ENCODE data around the gene MAGI2. TPM values are rescaled to one million over a fixed set of nuclear protein-coding genes. Genes with fewer than 3 reads are reported as not detected.

MAGI2 gene
- total RNA-seq, 2 experiments from 2014 or later: 0.03 to 0.17 TPM

DNA sequence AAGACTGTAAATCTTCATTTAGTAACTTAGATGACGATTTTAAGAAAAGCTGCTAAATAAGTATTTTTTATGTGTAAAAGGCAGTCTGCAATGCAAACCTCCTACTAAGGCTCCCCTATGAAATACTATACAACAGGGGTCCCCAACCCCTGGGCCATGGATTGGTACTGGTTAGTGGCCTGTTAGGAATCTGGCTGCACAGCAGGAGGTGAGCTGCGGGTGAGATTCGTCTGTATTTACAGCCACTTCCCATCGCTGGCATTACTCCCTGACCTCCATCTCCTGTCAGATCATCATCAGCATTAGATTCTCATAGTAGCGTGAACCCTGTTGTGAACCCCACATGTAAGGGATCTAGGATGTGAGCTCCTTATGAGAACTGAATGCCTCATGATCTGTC lies 580.4 kb downstream of the MAGI2 start:
- no peak overlapping the region for H2AFZ ChIP-seq (ENCODE audit: low read length)
- no peaks in the 10 kb centered on the region for H3K79me2 ChIP-seq (ENCODE audit: insufficient read depth, low read depth, low read length)
- H4K20me1 ChIP-seq (ENCODE audit: insufficient read depth, low read length): no peaks in the 10 kb centered on the region
- TF ChIP-seq, protein P1, sequence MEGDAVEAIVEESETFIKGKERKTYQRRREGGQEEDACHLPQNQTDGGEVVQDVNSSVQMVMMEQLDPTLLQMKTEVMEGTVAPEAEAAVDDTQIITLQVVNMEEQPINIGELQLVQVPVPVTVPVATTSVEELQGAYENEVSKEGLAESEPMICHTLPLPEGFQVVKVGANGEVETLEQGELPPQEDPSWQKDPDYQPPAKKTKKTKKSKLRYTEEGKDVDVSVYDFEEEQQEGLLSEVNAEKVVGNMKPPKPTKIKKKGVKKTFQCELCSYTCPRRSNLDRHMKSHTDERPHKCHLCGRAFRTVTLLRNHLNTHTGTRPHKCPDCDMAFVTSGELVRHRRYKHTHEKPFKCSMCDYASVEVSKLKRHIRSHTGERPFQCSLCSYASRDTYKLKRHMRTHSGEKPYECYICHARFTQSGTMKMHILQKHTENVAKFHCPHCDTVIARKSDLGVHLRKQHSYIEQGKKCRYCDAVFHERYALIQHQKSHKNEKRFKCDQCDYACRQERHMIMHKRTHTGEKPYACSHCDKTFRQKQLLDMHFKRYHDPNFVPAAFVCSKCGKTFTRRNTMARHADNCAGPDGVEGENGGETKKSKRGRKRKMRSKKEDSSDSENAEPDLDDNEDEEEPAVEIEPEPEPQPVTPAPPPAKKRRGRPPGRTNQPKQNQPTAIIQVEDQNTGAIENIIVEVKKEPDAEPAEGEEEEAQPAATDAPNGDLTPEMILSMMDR (conservative IDR thresholded peaks at IDR 0.05; ENCODE audit: low read length): no peak
- TF ChIP-seq EZH2phosphoT487 (IDR thresholded peaks at IDR 0.05; ENCODE audit: borderline replicate concordance, low read depth, low read length): no peak
- no peaks in the 10 kb centered on the region for H3K9me2 ChIP-seq (ENCODE audit: insufficient read depth, low read length)
- no TSS peak for BruUV-seq (replicated peaks)
- no peak for DNase-seq (ENCODE audit: low spot score)
- no peak overlapping the region for H3K27ac ChIP-seq (ENCODE audit: low read depth, low read length, poor library complexity, severe bottlenecking)
- ChIA-PET CTCF (ENCODE audit: unreplicated experiment) (no interaction called here), POLR2A (no interaction called here)
- H3K36me3 ChIP-seq (ENCODE audit: insufficient read depth, low read length): no peaks in the 10 kb centered on the region
- no peaks in the 10 kb centered on the region for H3K4me1 ChIP-seq (ENCODE audit: insufficient read depth, low read length, poor library complexity, severe bottlenecking)
- no peaks in the 10 kb centered on the region for H3K9me3 ChIP-seq (ENCODE audit: low read length)
- H3K4me3 ChIP-seq (ENCODE audit: low read depth, low read length, poor library complexity, severe bottlenecking): no peak overlapping the region
- no peak overlapping the region for H3K4me2 ChIP-seq (ENCODE audit: low read length)
- intact Hi-C loops (cut with micrococcal nuclease; ENCODE audit: unreplicated experiment): no loop called here

DNA sequence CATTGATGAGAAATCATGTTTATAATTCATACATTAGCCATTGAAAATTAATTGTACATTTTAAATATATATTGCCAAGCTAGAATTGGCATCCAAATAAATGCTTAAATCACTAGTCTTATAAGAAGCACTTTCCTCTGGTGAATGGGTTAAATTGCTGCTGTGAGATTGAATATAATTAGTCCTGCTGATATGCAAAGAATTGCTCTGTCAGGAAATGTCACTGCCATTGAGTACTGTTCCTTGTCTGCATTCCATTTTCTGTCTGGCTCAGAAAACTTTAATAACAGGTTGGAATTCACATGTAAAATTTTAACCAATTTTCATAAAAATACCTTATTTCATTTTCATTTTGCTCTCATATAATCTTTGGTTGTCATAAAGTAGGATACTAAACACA lies 589.1 kb downstream of the MAGI2 start:
- Histone ChIP-seq H4K20me1 (ENCODE audit: insufficient read depth, low read length) (no peaks in the 10 kb centered on the region), H3K4me3 (ENCODE audit: low read depth, low read length, poor library complexity, severe bottlenecking) (no peak overlapping the region), H3K9me2 (ENCODE audit: insufficient read depth, low read length) (no peaks in the 10 kb centered on the region), H3K4me2 (ENCODE audit: low read length) (no peak overlapping the region), H2AFZ (ENCODE audit: low read length) (no peak overlapping the region; the same call in 1 of the 2 replicates), H3K9me3 (ENCODE audit: low read length) (no peaks in the 10 kb centered on the region), H3K36me3 (ENCODE audit: insufficient read depth, low read length) (no peaks in the 10 kb centered on the region), H3K27ac (ENCODE audit: low read depth, low read length, poor library complexity, severe bottlenecking) (no peak overlapping the region), H3K79me2 (ENCODE audit: insufficient read depth, low read depth, low read length) (no peaks in the 10 kb centered on the region), H3K4me1 (ENCODE audit: insufficient read depth, low read length, poor library complexity, severe bottlenecking) (no peaks in the 10 kb centered on the region)
- POLR2A ChIA-PET: no interaction called here
- BruUV-seq (replicated peaks): no TSS peak
- CTCF ChIA-PET (ENCODE audit: unreplicated experiment): no interaction called here
- TF ChIP-seq, protein P1 (conservative IDR thresholded peaks at IDR 0.05; ENCODE audit: low read length): no peak
- TF ChIP-seq EZH2phosphoT487 (IDR thresholded peaks at IDR 0.05; ENCODE audit: borderline replicate concordance, low read depth, low read length): no peak
- DNase-seq (ENCODE audit: low spot score): no peak
- intact Hi-C loops (cut with micrococcal nuclease; ENCODE audit: unreplicated experiment): no loop called here

DNA sequence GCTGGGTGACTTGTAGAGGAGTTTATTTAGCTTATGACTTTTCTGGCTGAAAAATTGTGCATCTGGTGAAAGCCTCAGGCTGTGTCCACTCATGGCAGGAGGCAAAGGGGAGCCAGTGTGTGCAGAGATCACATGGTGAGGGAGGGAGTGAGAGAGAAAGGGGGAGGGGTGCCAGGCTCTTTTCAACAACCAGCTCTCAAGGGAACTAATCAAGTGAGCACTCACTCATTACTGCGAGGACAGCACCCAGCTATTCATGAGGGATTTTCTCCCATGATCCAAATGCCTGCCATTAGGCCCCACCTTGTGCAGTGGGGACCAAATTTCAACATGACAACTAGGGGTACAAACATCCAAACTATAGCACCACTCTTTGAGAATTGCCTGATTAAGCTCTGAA lies 590.2 kb downstream of the MAGI2 start:
- POLR2A ChIA-PET: no interaction called here
- H3K79me2 ChIP-seq (ENCODE audit: insufficient read depth, low read depth, low read length): no peaks in the 10 kb centered on the region
- H2AFZ ChIP-seq (ENCODE audit: low read length): no peak overlapping the region
- no peak overlapping the region for H3K4me3 ChIP-seq (ENCODE audit: low read depth, low read length, poor library complexity, severe bottlenecking)
- intact Hi-C loops (cut with micrococcal nuclease; ENCODE audit: unreplicated experiment): no loop called here
- no TSS peak for BruUV-seq (replicated peaks)
- H3K4me2 ChIP-seq (ENCODE audit: low read length): no peak overlapping the region
- CTCF ChIA-PET (ENCODE audit: unreplicated experiment): no interaction called here
- TF ChIP-seq, protein P1 (conservative IDR thresholded peaks at IDR 0.05; ENCODE audit: low read length): no peak
- TF ChIP-seq EZH2phosphoT487 (IDR thresholded peaks at IDR 0.05; ENCODE audit: borderline replicate concordance, low read depth, low read length): no peak
- DNase-seq (ENCODE audit: low spot score): no peak
- H3K27ac ChIP-seq (ENCODE audit: low read depth, low read length, poor library complexity, severe bottlenecking): no peak overlapping the region
- no peaks in the 10 kb centered on the region for H3K9me3 ChIP-seq (ENCODE audit: low read length)
- no peaks in the 10 kb centered on the region for H3K36me3 ChIP-seq (ENCODE audit: insufficient read depth, low read length)
- no peaks in the 10 kb centered on the region for H3K4me1 ChIP-seq (ENCODE audit: insufficient read depth, low read length, poor library complexity, severe bottlenecking)
- H4K20me1 ChIP-seq (ENCODE audit: insufficient read depth, low read length): no peaks in the 10 kb centered on the region
- H3K9me2 ChIP-seq (ENCODE audit: insufficient read depth, low read length): no peaks in the 10 kb centered on the region
